ENCODE measurements around the gene TNFRSF25. TPM values are rescaled to one million over a fixed set of nuclear protein-coding genes. Genes with fewer than 3 reads are reported as not detected.

TNFRSF25 gene
- total and polyA plus RNA-seq, 9 of the 15 experiments (the other 6 are each of a cell fraction or from before 2014, with no cell fraction given), result 0.24 to 0.49 TPM; not detected in 7

DNA sequence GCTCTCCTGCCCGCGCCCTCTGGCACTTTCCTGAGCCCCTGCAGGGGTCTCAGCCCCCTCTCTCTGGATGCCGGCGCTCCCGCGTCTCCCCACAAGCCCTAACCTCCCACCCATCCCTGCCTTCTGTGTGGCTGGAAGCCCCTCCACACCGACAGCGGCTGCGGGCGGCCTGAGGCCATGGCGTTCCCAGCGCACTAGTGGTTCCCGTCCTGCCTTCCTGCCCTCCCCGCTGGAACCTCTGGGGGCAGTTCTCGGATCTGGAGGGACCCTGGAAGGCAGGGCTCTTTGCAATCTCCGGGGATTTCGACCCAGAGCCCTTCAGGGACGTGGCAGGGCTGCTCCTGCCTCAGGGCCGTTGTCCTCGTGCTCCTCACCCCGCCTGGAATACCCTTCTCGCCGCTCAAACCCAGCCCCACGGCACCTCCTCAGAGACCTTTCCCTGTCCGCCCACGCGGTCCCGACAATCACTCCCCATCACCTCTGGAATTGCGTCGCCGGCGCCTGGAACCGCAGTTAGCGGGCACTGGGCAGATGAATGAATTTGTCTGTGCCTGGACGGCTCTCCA is 41.9 kb downstream of the TNFRSF25 start (continued):
- TF ChIP-seq, protein P1, sequence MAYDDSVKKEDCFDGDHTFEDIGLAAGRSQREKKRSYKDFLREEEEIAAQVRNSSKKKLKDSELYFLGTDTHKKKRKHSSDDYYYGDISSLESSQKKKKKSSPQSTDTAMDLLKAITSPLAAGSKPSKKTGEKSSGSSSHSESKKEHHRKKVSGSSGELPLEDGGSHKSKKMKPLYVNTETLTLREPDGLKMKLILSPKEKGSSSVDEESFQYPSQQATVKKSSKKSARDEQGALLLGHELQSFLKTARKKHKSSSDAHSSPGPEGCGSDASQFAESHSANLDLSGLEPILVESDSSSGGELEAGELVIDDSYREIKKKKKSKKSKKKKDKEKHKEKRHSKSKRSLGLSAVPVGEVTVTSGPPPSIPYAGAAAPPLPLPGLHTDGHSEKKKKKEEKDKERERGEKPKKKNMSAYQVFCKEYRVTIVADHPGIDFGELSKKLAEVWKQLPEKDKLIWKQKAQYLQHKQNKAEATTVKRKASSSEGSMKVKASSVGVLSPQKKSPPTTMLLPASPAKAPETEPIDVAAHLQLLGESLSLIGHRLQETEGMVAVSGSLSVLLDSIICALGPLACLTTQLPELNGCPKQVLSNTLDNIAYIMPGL (CRISPR knock-in tag; IDR thresholded peaks at IDR 0.05), result 0 out of 2 replicates have a peak, but pooled peaks have one; percentile 31
- TF ChIP-seq NRF1 (conservative IDR thresholded peaks at IDR 0.05 in 1 of 2, IDR thresholded peaks at IDR 0.05 in 1 of 2) (no peak), PHB (CRISPR knock-in tag; IDR thresholded peaks at IDR 0.05) (peak; percentile 25; the same call in 1 of the 2 replicates), ZNF778 (CRISPR knock-in tag; IDR thresholded peaks at IDR 0.05) (no peak), SMC3 (conservative IDR thresholded peaks at IDR 0.05; ENCODE audit: insufficient read depth, low read depth, low read length) (0 out of 2 replicates have a peak, but pooled peaks have one; percentile 5), NFYB (IDR thresholded peaks at IDR 0.05; ENCODE audit: extremely low read depth, insufficient read length) (no peak), SMARCB1 (IDR thresholded peaks at IDR 0.05; ENCODE audit: insufficient read length, low read depth) (no peak), MAZ (CRISPR knock-in tag; conservative IDR thresholded peaks at IDR 0.05 in 1 of 2, IDR thresholded peaks at IDR 0.05 in 1 of 2) (peak in 1 of 2 experiments; percentile 18; a peak in 1 of 4 replicates), NR1H2 (CRISPR knock-in tag; IDR thresholded peaks at IDR 0.05) (no peak), ZNF408 (CRISPR knock-in tag; IDR thresholded peaks at IDR 0.05; ENCODE audit: low read depth) (no peak)
- TF ChIP-seq, protein P2, sequence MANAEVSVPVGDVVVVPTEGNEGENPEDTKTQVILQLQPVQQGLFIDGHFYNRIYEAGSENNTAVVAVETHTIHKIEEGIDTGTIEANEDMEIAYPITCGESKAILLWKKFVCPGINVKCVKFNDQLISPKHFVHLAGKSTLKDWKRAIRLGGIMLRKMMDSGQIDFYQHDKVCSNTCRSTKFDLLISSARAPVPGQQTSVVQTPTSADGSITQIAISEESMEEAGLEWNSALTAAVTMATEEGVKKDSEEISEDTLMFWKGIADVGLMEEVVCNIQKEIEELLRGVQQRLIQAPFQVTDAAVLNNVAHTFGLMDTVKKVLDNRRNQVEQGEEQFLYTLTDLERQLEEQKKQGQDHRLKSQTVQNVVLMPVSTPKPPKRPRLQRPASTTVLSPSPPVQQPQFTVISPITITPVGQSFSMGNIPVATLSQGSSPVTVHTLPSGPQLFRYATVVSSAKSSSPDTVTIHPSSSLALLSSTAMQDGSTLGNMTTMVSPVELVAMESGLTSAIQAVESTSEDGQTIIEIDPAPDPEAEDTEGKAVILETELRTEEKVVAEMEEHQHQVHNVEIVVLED (CRISPR knock-in tag; IDR thresholded peaks at IDR 0.05), result no peak
- TF ChIP-seq, protein P3, sequence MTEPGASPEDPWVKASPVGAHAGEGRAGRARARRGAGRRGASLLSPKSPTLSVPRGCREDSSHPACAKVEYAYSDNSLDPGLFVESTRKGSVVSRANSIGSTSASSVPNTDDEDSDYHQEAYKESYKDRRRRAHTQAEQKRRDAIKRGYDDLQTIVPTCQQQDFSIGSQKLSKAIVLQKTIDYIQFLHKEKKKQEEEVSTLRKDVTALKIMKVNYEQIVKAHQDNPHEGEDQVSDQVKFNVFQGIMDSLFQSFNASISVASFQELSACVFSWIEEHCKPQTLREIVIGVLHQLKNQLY (CRISPR knock-in tag; conservative IDR thresholded peaks at IDR 0.05), result 0 out of 4 replicates have a peak, but pooled peaks of 1 of the 2 experiments have one; percentile 28
- TF ChIP-seq, protein P4, sequence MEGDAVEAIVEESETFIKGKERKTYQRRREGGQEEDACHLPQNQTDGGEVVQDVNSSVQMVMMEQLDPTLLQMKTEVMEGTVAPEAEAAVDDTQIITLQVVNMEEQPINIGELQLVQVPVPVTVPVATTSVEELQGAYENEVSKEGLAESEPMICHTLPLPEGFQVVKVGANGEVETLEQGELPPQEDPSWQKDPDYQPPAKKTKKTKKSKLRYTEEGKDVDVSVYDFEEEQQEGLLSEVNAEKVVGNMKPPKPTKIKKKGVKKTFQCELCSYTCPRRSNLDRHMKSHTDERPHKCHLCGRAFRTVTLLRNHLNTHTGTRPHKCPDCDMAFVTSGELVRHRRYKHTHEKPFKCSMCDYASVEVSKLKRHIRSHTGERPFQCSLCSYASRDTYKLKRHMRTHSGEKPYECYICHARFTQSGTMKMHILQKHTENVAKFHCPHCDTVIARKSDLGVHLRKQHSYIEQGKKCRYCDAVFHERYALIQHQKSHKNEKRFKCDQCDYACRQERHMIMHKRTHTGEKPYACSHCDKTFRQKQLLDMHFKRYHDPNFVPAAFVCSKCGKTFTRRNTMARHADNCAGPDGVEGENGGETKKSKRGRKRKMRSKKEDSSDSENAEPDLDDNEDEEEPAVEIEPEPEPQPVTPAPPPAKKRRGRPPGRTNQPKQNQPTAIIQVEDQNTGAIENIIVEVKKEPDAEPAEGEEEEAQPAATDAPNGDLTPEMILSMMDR (IDR thresholded peaks at IDR 0.05 in 2 of 3, conservative IDR thresholded peaks at IDR 0.05 in 1 of 3; ENCODE audit: insufficient read depth in 2 of 3, low read depth in 1 of 3, low read length in 3 of 3), result no peak
- TF ChIP-seq, protein P5, sequence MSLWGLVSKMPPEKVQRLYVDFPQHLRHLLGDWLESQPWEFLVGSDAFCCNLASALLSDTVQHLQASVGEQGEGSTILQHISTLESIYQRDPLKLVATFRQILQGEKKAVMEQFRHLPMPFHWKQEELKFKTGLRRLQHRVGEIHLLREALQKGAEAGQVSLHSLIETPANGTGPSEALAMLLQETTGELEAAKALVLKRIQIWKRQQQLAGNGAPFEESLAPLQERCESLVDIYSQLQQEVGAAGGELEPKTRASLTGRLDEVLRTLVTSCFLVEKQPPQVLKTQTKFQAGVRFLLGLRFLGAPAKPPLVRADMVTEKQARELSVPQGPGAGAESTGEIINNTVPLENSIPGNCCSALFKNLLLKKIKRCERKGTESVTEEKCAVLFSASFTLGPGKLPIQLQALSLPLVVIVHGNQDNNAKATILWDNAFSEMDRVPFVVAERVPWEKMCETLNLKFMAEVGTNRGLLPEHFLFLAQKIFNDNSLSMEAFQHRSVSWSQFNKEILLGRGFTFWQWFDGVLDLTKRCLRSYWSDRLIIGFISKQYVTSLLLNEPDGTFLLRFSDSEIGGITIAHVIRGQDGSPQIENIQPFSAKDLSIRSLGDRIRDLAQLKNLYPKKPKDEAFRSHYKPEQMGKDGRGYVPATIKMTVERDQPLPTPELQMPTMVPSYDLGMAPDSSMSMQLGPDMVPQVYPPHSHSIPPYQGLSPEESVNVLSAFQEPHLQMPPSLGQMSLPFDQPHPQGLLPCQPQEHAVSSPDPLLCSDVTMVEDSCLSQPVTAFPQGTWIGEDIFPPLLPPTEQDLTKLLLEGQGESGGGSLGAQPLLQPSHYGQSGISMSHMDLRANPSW (CRISPR knock-in tag; IDR thresholded peaks at IDR 0.05), result 0 out of 2 replicates have a peak, but pooled peaks have one; percentile 59
- TF ChIP-seq, protein P6, sequence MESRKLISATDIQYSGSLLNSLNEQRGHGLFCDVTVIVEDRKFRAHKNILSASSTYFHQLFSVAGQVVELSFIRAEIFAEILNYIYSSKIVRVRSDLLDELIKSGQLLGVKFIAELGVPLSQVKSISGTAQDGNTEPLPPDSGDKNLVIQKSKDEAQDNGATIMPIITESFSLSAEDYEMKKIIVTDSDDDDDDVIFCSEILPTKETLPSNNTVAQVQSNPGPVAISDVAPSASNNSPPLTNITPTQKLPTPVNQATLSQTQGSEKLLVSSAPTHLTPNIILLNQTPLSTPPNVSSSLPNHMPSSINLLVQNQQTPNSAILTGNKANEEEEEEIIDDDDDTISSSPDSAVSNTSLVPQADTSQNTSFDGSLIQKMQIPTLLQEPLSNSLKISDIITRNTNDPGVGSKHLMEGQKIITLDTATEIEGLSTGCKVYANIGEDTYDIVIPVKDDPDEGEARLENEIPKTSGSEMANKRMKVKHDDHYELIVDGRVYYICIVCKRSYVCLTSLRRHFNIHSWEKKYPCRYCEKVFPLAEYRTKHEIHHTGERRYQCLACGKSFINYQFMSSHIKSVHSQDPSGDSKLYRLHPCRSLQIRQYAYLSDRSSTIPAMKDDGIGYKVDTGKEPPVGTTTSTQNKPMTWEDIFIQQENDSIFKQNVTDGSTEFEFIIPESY (CRISPR knock-in tag; IDR thresholded peaks at IDR 0.05), result peak; percentile 64; the same call in 1 of the 2 replicates
